GM23338 (cell line): ENCODE measurements around the gene PRG3. TPM values are rescaled to one million over a fixed set of nuclear protein-coding genes. Genes with fewer than 3 reads are reported as not detected.

Source experiments
- ATAC-seq: fragments of 200-7000 bp; cut with Tn5 transposase; 3 replicates; pipeline ENCODE4 v1.9.1; 2020
- DNase-seq: peaks from one replicate; pipeline ENCODE4 v3.0.0-alpha.2; 2015; ENCODE audit warnings: low spot score
- H2AFZ ChIP-seq: fragments of 200-600 bp; sonication (generic); 2 replicates; pipeline ENCODE4 v1.8.0; 2016; ENCODE audit warnings: antibody characterized with exemption, mild to moderate bottlenecking, moderate library complexity
- H3F3A ChIP-seq: fragments of 200-600 bp; sonication (generic); replicated peaks from 2 replicates; pipeline ENCODE4 v1.8.0; 2017; ENCODE audit warnings: antibody characterized with exemption, mixed run types, low read depth
- H3K27ac ChIP-seq: fragments of 200-600 bp; sonication (generic); 2 replicates; pipeline ENCODE4 v1.6.1; 2016; ENCODE audit warnings: low read depth
- H3K27me3 ChIP-seq: fragments of 200-600 bp; sonication (generic); 2 replicates; pipeline ENCODE4 v1.8.0; 2016; ENCODE audit warnings: mild to moderate bottlenecking, mixed run types, moderate library complexity; ENCODE audit not compliant: insufficient read depth
- H3K36me3 ChIP-seq: fragments of 200-600 bp; sonication (generic); 2 replicates; pipeline ENCODE4 v1.8.0; 2016; ENCODE audit warnings: mild to moderate bottlenecking; ENCODE audit not compliant: insufficient read depth
- H3K4me1 ChIP-seq: fragments of 200-600 bp; sonication (generic); 2 replicates; pipeline ENCODE4 v1.8.0; 2016; ENCODE audit warnings: mild to moderate bottlenecking, moderate library complexity; ENCODE audit not compliant: insufficient read depth
- H3K4me2 ChIP-seq: fragments of 200-600 bp; sonication (generic); 2 replicates; pipeline ENCODE4 v1.7.1; 2017; ENCODE audit warnings: mixed run types
- H3K4me3 ChIP-seq: fragments of 200-600 bp; sonication (generic); 2 replicates; pipeline ENCODE4 v1.6.1; 2016; ENCODE audit warnings: mixed run types
- H3K79me2 ChIP-seq: fragments of 200-600 bp; sonication (generic); replicated peaks from 2 replicates; pipeline ENCODE4 v1.8.0; 2017; ENCODE audit warnings: mild to moderate bottlenecking; ENCODE audit not compliant: insufficient read depth
- H3K9me2 ChIP-seq: fragments of 200-600 bp; sonication (generic); 2 replicates; pipeline ENCODE4 v1.8.0; 2017; ENCODE audit not compliant: insufficient read depth
- H4K20me1 ChIP-seq: fragments of 200-600 bp; sonication (generic); replicated peaks from 2 replicates; pipeline ENCODE4 v1.8.0; 2017; ENCODE audit warnings: mild to moderate bottlenecking; ENCODE audit not compliant: insufficient read depth
- H3K27ac Mint-ChIP-seq: 2 replicates; pipeline ENCODE4 v1.8.0; 2020; ENCODE audit warnings: inconsistent platforms, mild to moderate bottlenecking, moderate library complexity, mixed read lengths
- H3K27me3 Mint-ChIP-seq: 3 replicates; pipeline ENCODE4 v1.8.0; 2022; ENCODE audit warnings: low read depth, mild to moderate bottlenecking, moderate library complexity, mixed read lengths, inconsistent platforms; ENCODE audit not compliant: insufficient read depth, poor library complexity
- H3K36me3 Mint-ChIP-seq: 3 replicates; pipeline ENCODE4 v1.8.0; 2021; ENCODE audit warnings: low read depth, mild to moderate bottlenecking, inconsistent platforms, moderate library complexity, mixed read lengths
- H3K4me1 Mint-ChIP-seq: 3 replicates; pipeline ENCODE4 v1.8.0; 2020; ENCODE audit warnings: mild to moderate bottlenecking, inconsistent platforms, mixed read lengths
- H3K4me3 Mint-ChIP-seq: 3 replicates; pipeline ENCODE4 v1.8.0; 2021; ENCODE audit warnings: moderate library complexity, mild to moderate bottlenecking, inconsistent platforms, mixed read lengths
- H3K9me3 Mint-ChIP-seq: 3 replicates; pipeline ENCODE4 v1.8.0; 2020; ENCODE audit warnings: moderate library complexity, mild to moderate bottlenecking, inconsistent platforms, mixed read lengths
- CREB1 ChIP-seq: fragments of 250-450 bp; sonication (Bioruptor Pico); IDR thresholded peaks from 2 replicates; pipeline ENCODE4 v1.5.0; 2020; ENCODE audit warnings: low read depth, mild to moderate bottlenecking, moderate library complexity
- CTCF ChIP-seq, 2 experiments: fragments of 200-600 bp in 1 of 2; sonication (generic) in 1 of 2; conservative IDR thresholded peaks; 2 replicates each; pipeline versions ENCODE4 v1.5.1 to v1.6.1; 2016 to 2017; ENCODE audit warnings: antibody characterized with exemption in 2 of 2, low read depth in 2 of 2, mild to moderate bottlenecking in 2 of 2, moderate library complexity in 1 of 2
- ETS1 ChIP-seq: IDR thresholded peaks from 2 replicates; pipeline ENCODE4 v1.6.1; 2016; ENCODE audit warnings: antibody characterized with exemption
- EZH2 ChIP-seq: fragments of 200-600 bp; sonication (generic); IDR thresholded peaks from one replicate; pipeline ENCODE4 v1.8.0; 2017; ENCODE audit warnings: antibody characterized with exemption, mild to moderate bottlenecking, low read depth; ENCODE audit not compliant: unreplicated experiment
- EZH2phosphoT487 ChIP-seq: fragments of 200-600 bp; sonication (generic); IDR thresholded peaks from one replicate; pipeline ENCODE4 v1.8.1; 2018; ENCODE audit warnings: antibody characterized with exemption; ENCODE audit not compliant: unreplicated experiment
- JUNB ChIP-seq: IDR thresholded peaks from one replicate; pipeline ENCODE4 v1.6.1; 2016; ENCODE audit warnings: antibody characterized with exemption; ENCODE audit not compliant: unreplicated experiment
- NANOG ChIP-seq: IDR thresholded peaks from 2 replicates; pipeline ENCODE4 v1.6.1; 2016; ENCODE audit warnings: antibody characterized with exemption, borderline replicate concordance
- POLR2AphosphoS5 ChIP-seq: IDR thresholded peaks from 2 replicates; pipeline ENCODE4 v1.6.1; 2016; ENCODE audit warnings: antibody characterized with exemption, low read depth
- REST ChIP-seq: IDR thresholded peaks from one replicate; pipeline ENCODE4 v1.6.1; 2018; ENCODE audit warnings: antibody characterized with exemption; ENCODE audit not compliant: unreplicated experiment
- STAT1 ChIP-seq: IDR thresholded peaks from one replicate; pipeline ENCODE4 v1.6.1; 2016; ENCODE audit warnings: antibody characterized with exemption; ENCODE audit not compliant: unreplicated experiment
- ZNF114 ChIP-seq: fragments of 250-450 bp; sonication (Bioruptor Pico); IDR thresholded peaks from 2 replicates; pipeline ENCODE4 v1.5.0; 2020; ENCODE audit warnings: mild to moderate bottlenecking, moderate library complexity
- ZNF331 ChIP-seq: fragments of 250-450 bp; sonication (Bioruptor Pico); IDR thresholded peaks from 2 replicates; pipeline ENCODE4 v1.5.0; 2020; ENCODE audit warnings: low read depth, mild to moderate bottlenecking, moderate library complexity
- ZNF462 ChIP-seq: fragments of 250-450 bp; sonication (Bioruptor Pico); IDR thresholded peaks from 2 replicates; pipeline ENCODE4 v1.5.0; 2020; ENCODE audit warnings: mild to moderate bottlenecking, moderate library complexity
- polyA plus RNA-seq: library from polyadenylated mRNA; unstranded; fragments of >200 nt; fragmentation: Nextera tagmentation; extraction: Ambion mirVana; gene quantifications from 2 replicates; pipeline ENCODE4 v1.2.1, GENCODE V29; 2016
- total RNA-seq: library from RNA; depleted of rRNA; stranded (reverse); fragments of >200 nt; shearing (Covaris generic); gene quantifications from 2 replicates; pipeline ENCODE4 v1.2.3, GENCODE V29; 2014

Gene PRG3
- total and polyA plus RNA-seq, 2 experiments from 2014 or later = not detected

- Histone ChIP-seq H3K4me2 (no peak overlapping the region), H3K79me2 (no peaks in the 10 kb centered on the region), H3K9me2 (no peaks in the 10 kb centered on the region), H3F3A (no peaks in the 10 kb centered on the region), H3K4me3 (no peak overlapping the region), H3K36me3 (peaks cover 17% of the 10 kb centered on the region), H3K4me1 (no peaks in the 10 kb centered on the region), H3K27ac (no peak overlapping the region), H2AFZ (no peak overlapping the region), H4K20me1 (peaks cover 4% of the 10 kb centered on the region), H3K27me3 (no peaks in the 10 kb centered on the region)
- no peaks in the 10 kb centered on the region for H3K9me3 Mint-ChIP-seq
- no peak for DNase-seq
- H3K36me3 Mint-ChIP-seq = peaks cover 46% of the 10 kb centered on the region
- H3K4me1 Mint-ChIP-seq = no peaks in the 10 kb centered on the region
- no peak overlapping the region for H3K4me3 Mint-ChIP-seq
- peaks cover 8% of the 10 kb centered on the region for H3K27me3 Mint-ChIP-seq
- H3K27ac Mint-ChIP-seq = no peak overlapping the region
- no peak for ATAC-seq
- no peak for TF ChIP-seq ZNF114 (CRISPR knock-in tag)
- no peak for TF ChIP-seq ZNF462
- no peak for TF ChIP-seq NANOG
- no peak for TF ChIP-seq POLR2AphosphoS5
- TF ChIP-seq EZH2phosphoT487 = no peak
- TF ChIP-seq CREB1 = no peak
- TF ChIP-seq REST = no peak
- no peak for TF ChIP-seq CTCF (conservative IDR thresholded peaks at IDR 0.05; ENCODE audit: low read depth in 2 of 2)
- no peak for TF ChIP-seq JUNB
- TF ChIP-seq ETS1 = no peak
- no peak for TF ChIP-seq STAT1
- TF ChIP-seq ZNF331 (CRISPR knock-in tag) = no peak
- no peak for TF ChIP-seq EZH2
Measured at GRCh38 chr11:57407941-57408475, 27.1 kb upstream of the PRG3 start.
